Inflammatory macrophage treated with lipopolysaccharide for 1 hour (primary cell): ENCODE results near the gene FAM13C.
"Not testable (repeated sequence)": the region's sequence is repeated elsewhere in the genome, so short reads cannot be mapped to it uniquely, and the experiment has no call there.

ENCODE experiments used
- DNase-seq, 2 donors: peaks; one replicate each; pipeline ENCODE4 v3.0.0-alpha.2; 2020 to 2022

FAM13C gene

GRCh38 chr10:59272061-59272460, 90.3 kb downstream of the FAM13C start:
- no peak for DNase-seq

- no peak for DNase-seq
Measured at GRCh38 chr10:59271160-59271559, 91.2 kb downstream of the FAM13C start.

GRCh38 chr10:59270492-59270891, 91.9 kb downstream of the FAM13C start:
- DNase-seq, result no peak

GRCh38 chr10:59269651-59270050, 92.7 kb downstream of the FAM13C start:
- DNase-seq, result no peak

GRCh38 chr10:59268460-59268859, 93.9 kb downstream of the FAM13C start:
- DNase-seq, result no peak

GRCh38 chr10:59266321-59266720, 96.0 kb downstream of the FAM13C start:
- no peak for DNase-seq

GRCh38 chr10:59265141-59265540, 97.2 kb downstream of the FAM13C start:
- DNase-seq, result no peak

GRCh38 chr10:59258890-59259289, 103.5 kb downstream of the FAM13C start:
- DNase-seq, result no peak

GRCh38 chr10:59257224-59257623, 105.1 kb downstream of the FAM13C start:
- no peak for DNase-seq

- no peak for DNase-seq
Measured at GRCh38 chr10:59255463-59255862, 106.9 kb downstream of the FAM13C start.

- no peak for DNase-seq
Measured at GRCh38 chr10:59252491-59252890, 109.9 kb downstream of the FAM13C start.

GRCh38 chr10:59245686-59246085, 116.7 kb downstream of the FAM13C start:
- DNase-seq, result peak; percentile 36 to 56

GRCh38 chr10:59244871-59245270, 117.5 kb downstream of the FAM13C start:
- DNase-seq, result no peak

GRCh38 chr10:59243611-59244195, 118.6 kb downstream of the FAM13C start:
- no peak for DNase-seq

- no peak for DNase-seq
Measured at GRCh38 chr10:59242991-59243390, 119.4 kb downstream of the FAM13C start.

GRCh38 chr10:59242057-59242456, 120.3 kb downstream of the FAM13C start:
- DNase-seq, result no peak

GRCh38 chr10:59240582-59241183, 121.7 kb downstream of the FAM13C start:
- DNase-seq, result peak; percentile 13 to 79

GRCh38 chr10:59239108-59239507, 123.2 kb downstream of the FAM13C start:
- not testable (repeated sequence) for DNase-seq

GRCh38 chr10:59237775-59238174, 124.6 kb downstream of the FAM13C start:
- no peak for DNase-seq

GRCh38 chr10:59236064-59236697, 126.2 kb downstream of the FAM13C start:
- no peak for DNase-seq

- peak in 1 of 2 donors; percentile 45 for DNase-seq
Measured at GRCh38 chr10:59234816-59235429, 127.4 kb downstream of the FAM13C start.

- DNase-seq, result no peak
Measured at GRCh38 chr10:59234194-59234593, 128.2 kb downstream of the FAM13C start.

GRCh38 chr10:59229441-59229840, 132.9 kb downstream of the FAM13C start:
- no peak for DNase-seq

- no peak for DNase-seq
Measured at GRCh38 chr10:59227136-59227673, 135.1 kb downstream of the FAM13C start.
